HG02678 (cell line): ENCODE data around the gene ZFAND3.

Experiments used
- ATAC-seq: cut with Tn5 transposase; IDR thresholded peaks from one replicate; pipeline ENCODE4 v1.9.1; 2021; ENCODE audit warnings: mild to moderate bottlenecking, moderate library complexity; ENCODE audit not compliant: unreplicated experiment

The ZFAND3 gene

DNA sequence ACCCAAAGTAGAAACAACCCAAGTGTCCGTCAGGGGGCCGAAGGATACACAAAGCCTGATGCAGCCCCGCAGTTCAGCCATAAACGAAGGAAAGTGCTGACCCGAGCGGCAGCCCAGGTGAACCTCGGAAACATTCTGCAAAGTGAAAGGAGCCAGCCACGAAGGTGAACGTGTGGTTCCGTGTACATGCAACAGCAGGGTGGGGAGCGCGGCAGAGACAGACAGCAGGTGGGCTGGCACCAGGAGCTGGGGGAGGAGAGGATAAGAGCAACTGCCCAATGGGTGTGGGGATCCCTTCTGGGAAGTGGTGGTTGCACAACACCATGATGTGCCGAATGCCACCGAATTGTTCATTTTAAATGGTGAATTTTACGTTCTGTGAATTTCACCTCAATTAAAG lies 341.8 kb downstream of the ZFAND3 start:
- no peak for ATAC-seq

DNA sequence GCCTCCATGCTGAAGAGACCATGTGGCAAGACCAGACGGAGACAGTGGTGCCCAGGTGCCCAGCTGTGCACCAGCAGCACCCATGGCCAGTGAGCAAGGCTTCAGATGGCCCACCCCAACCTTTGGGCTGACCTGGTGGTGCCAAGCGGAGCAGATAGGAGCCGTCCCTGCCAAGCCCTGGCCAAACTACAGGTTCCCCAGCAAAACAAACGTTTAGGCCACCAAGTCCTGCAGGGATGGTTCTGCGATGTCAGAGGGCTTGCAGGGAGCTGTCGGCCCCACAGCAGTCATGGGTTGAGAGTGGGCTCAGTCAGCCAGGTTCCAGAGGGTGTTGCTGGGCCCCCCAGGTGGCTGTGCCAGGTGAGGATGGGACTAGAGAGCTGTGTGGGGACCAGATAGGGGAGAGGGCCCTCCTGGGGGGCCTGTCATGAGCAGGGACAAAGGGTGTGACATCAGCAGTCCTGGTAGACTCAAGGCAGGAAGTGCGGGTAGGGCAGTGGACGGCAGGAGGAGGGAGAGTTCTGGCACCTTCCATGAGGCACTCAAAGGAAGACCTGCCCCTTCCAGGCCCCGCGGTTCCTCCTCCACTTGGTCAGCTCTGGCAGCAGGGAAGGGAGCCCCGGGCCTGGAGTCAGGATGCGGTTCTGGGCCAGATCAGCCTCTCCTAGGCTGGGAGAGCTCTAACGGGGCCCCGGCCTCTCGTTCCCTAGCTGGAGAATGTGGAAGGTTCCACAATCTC lies 342.4 kb downstream of the ZFAND3 start:
- no peak for ATAC-seq

DNA sequence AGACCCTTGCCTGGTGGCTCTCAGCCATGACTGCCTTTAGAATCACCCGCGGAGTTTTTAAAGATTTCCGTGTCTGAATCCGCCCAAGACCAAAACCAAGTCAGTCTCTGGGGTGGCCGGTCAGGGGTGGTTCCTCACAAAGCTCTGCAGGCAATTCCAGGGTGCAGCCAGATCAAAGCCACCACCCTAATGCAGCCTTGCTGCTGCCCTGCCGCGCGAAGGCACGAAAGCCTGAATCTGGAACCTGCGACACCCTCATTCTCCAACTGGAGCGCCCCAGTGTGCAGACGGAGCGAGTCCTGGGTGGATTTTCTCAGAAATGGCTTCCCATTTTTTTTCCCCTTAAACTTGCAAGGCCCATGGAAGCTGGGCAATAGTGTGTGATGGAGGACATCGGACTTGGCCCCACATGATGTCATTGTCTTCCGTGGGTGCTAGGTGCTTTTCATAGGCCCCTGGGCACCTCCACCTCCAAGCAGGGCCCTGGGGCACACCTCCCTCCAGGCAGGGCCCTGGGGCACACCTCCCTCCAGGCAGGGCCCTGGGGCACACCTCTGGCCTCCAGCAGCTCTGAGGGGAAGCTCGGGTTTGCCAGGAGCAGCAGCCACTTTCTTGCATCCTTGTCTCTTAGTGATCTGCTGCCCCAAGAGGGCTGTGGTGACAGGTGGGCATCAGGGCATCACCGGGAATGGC lies 343.1 kb downstream of the ZFAND3 start:
- ATAC-seq: no peak

DNA sequence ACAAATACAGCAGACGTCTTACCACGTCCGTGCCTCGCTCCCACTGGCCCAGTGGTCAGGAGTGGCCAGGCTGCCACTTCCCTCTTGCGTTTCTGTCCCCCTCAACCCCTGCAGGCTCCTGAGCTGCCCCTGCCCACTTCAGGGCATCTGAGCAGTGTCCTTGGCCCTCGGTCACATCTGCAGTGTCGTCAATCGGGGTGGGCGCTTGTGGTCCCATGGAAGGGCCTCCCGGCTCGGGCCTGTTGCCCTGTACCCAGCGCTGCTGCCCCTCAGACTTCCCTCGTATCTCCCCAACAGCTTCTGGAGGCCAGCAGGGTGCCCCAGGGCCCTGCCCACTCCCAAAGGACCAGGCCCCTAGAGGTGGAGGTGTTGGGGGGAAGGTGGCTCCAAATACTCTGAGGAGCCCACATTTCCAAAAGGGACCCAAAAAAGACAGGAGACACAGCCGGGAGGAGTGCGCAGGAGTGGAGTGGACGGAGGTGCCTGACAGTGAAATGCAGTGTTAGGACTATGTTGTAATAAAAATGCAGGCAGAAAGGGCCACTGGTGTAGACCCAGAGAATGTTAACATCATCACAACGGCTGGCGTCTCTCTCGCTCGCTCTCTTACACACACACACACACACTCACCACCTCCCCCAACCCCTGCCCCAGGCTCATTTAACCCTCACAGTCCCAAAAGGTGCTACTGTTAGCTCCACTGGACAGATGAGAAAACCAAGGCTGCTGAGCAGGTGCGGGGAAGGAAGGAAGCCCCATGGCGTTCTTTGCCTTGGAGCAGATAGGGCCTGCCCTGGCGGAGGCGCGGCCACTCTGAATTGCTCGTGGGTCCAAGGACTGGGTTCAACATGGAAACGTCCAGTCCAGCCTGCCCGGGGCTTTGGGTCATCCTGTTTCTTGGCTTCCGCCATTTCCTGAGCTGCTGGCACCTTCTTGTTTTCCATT lies 343.9 kb downstream of the ZFAND3 start:
- ATAC-seq: no peak

DNA sequence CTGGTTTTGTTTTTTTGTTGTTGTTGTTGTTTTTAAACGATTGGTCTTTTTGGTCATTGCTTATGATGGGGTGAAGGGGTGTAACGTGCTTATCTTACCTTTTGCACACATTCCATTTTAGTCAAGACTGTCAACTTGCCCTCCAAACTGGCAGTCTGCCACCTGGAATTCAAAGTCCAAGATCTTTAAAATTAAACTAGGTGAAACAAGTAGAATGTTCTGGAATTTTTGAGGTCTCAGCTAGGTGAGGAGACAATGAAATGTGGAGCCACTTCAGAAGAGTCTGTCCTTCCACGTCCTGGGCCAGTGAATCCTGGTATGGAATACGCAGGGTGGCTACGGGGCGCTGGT lies 344.6 kb downstream of the ZFAND3 start:
- no peak for ATAC-seq

DNA sequence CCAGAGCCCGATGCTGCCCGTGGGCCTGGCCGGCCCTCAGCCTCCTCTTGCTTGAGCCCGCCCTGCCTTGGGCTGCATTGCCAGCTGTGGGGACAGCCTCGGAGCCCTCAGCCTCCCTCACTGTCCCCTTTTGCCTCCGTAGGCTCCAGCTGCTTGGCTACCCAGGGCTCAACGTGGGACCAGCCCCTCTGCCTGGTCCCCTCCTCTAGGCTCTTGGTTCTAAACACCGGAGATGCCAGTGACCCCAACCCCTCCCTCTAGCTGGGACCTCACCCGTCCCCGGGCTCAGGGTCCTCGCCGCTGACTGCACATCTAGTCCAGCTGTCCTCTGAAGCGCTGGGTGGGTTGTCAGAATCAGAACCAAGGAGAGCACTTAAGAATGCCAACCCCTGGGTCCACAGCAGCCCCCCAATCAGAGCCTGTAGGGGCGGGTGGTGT lies 345.2 kb downstream of the ZFAND3 start:
- no peak for ATAC-seq

DNA sequence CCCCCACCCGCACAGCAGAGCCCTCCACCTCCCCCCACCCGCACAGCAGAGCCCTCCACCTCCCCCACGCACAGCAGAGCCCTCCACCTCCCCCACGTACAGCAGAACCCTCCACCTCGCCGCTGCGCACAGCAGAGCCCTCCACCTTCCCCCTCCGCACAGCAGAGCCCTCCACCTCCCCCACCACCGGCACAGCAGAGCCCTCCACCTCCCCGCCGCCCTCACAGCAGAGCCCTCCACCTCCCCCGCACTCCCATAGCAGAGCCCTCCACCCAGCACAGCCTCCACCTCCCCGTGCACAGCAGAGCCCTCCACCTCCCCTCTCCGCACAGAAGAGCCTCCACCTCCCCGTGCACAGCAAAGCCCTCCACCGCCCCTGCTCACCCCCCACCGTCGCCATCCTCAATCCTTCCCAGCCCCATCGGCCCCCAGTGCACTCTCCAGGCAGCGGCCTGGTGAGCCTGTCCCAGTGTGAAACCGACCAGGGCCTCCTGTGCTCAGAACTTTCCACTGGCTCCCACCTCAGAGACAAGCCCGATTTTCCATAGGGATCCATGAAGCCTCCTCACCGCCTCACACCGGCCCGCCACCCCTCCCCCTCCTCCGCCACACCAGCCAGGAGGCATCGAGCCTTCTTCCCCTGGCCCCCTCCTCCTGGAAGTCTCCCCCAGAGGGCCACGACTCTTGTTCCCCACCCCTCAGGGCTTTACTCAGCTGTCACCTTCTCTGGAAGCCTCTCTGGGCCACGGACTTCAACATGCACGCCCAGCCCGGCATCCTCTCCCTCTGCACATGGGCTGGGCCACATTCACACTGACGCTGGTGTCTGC lies 347.1 kb downstream of the ZFAND3 start:
- ATAC-seq: no peak

DNA sequence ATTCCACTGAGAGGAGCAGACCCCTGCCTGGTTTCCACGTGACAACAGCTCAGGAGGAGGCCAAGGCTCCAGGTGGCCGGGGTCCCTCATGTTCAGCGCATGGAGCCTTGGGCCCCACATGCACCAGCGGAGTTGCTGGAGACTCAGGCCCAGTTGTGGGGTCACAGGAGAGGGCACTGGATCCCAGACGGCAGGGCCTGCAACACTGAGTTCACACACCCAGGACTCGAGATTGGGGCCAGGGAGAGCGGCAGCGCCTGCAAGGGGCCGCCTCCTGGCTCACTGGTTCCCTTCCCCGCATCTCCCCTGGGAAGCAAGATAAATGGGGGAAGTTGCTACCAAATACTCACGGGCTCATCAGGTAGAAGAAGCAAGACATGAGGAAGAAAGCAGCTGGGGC lies 348.1 kb downstream of the ZFAND3 start:
- no peak for ATAC-seq

DNA sequence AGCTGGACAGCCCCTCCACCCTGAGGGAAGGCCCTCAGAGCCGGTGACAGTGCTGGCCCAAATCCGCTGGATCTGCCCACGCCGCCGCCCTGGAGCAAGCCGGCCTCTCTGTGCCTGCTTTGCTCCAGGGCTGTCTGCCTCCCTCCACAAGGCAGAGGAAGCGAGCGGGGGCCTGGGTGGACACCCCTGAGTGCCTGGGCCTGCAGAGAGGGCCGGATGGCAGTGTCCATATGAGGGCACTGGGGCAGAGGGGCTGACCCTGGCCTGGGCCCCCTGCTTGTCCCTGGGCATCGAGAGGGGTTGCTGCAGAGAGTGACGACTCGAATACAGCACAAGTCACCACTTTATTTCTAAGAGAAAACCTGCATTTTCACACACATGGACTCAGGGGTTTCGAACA lies 348.6 kb downstream of the ZFAND3 start:
- no peak for ATAC-seq

DNA sequence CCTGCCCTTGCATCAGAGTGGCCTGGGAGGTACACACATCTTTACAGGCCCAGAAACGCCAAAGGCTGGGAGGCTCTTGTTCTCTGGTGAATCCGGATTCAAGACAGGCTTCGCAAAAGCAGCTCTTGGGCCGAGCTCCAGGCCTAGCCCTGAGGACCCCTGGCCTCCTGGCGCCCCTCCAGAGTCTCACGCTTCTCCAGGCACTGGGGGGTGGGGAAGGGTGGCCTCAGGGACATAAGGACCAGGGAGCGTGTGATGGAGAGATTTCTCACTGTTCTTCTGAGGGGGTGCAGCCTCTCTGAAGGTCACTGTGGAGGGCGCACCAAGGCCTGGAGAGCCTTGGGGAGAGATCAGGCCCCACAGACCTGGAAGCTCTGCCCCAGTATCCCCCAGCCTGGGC lies 349.2 kb downstream of the ZFAND3 start:
- no peak for ATAC-seq

DNA sequence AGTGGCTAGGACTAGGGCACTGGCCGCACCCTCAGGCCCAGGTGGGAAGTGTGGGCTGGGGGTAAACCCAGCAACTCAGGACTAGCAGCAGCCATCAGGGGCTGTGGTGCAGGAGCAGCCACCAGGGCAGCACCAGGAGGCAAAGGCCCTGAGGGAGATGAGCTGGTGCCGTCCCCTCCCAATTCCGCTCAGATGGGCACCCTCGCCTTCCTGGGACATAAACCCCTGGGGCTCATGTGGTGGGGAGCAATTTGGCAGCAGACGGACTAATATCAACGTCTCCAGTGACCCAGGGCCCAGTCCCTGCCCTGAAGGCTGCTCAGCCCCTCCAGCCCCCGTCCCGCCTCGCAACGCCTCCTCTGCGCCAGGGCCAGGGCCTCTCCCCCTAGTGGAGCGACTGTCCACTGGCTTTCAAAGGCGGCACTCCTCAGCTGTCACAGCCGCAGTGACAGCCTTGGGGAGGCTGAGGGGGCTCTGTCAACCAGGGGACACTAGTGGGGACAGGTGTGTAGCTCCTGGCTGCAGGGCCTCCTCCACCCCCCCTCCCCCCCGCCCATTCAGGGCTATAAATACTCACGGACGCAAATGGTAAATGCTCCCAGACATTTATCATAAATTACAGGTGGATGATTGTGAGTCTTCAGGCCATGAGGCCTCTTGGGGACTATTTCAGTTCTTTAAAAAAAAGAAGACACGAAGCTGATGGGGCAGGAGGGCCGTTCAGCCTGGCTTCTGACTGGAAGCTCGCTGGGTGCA lies 349.9 kb downstream of the ZFAND3 start:
- no peak for ATAC-seq

DNA sequence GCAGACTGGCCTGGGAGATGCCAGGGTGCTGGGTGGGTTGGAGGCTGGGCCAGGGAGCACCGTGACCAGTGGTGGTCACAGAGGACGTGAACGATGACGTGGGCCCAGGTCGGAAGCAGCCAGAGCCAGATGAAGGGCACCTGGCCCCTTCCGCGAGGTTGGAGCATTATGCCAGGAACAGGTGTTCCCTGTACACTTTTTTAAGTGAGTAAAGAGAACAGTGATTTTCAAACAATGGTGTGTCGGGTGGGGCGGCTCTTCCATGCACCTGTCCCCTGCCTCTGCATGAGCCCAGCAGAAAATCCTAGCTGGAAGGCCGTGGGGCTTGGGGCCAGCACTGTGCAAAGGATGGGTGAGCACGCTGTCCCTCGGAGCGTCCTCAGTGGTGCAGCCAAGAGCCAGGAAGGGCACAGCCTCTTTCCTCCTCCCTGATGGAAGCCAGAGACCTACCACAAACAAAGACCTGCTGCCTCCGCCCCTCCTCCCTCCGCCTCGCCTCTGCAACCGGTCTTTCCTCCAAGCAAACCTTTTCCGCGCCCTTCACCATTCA lies 350.5 kb downstream of the ZFAND3 start:
- no peak for ATAC-seq

DNA sequence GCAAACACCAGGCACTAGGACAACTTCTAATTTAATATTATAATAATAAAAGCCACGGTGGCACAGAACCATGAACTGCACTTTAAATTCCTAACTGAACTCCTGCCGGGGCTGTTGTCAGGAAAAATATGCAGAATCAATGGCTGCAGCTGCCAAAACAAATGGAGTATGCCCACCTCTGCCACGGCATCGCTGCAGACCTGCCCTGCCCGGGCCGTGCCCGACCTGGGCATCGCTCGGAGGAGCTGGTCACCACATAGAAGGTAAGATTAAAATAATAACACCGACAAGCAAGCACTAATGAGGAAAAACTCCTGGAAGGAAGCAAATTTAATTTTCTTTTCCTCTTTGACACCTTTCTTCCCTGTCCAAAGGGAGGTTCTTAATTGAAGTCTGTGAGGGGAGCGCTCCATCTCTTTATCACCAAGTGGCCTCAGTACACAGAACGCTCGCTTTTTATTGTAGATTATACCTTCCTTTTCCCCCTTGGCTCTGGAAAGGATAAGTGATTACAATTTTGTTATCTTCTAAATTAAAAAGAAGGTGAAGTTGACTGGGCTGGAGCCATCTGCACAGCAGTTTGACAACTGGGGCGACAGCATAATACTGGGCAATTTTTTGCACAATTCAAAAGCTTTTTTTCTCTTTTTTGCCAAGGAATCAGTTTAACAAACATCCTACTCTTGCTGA lies 351.3 kb downstream of the ZFAND3 start:
- ATAC-seq: no peak

DNA sequence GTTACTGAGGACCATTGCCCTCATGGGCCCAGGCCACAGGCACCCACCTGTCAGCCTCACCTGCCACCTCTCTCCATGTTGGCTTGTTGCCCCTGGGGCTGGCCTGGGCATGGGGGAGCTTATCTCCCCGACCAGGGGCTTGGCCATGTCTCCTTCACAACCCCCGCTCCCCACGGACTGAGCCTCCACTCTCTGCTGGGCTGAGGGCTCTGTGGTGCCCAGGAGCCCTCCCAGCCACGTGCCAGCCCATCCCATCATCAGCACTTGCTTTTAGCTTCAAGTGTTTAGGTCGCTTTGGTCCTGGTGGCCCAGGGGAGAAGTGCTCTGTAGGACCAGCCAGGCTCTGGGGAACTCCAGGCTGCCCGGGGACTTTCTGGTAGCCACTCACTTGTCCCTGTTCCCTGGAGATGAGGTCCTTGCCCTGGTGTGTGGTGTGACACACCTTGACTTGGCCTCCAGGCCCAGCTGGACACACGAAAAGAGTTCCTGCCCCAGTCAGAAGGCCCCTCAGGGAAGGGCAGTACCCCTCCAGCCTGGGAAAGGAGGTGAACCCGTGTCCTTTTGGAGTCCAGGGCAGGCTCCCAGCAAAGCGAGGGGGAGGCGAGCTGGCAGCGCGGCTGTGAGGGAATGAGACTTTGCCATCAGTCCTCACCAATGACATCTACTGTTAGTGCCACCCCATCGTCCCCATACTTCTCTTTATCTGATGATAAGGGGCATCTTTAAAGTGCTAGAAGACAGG lies 352.6 kb downstream of the ZFAND3 start:
- no peak for ATAC-seq

DNA sequence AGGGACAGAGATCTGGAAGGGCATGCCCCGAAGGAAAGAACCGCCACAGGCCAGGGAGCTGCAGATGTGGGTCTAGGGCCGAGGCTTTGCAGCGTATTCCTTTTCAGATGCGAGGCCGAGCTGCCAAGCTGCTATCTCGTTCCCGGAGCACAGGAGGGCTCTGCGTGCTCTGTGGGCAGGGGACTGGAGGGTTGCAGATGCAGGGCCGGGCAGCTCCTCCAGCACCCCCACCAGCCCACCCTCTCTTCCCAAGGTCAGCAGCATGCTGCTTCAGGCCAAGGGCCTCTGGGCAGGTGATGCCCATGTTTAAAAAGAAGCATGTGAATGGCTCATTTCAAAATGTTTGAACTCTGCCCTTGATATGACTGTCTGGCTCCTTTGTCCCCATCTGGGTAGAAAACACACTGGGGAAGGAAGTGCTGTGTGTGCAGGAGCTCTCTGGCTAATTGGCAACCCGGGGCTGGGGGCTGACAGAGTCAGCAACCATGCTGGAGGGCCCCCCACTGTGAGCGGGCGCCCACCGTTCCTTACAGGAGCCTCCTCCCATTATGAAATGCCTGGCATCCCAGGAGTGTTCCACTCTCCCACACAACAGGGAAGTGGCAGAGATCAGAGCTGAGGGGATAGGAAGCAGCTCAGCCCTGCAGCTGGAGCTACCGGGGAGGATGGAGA lies 353.3 kb downstream of the ZFAND3 start:
- no peak for ATAC-seq

DNA sequence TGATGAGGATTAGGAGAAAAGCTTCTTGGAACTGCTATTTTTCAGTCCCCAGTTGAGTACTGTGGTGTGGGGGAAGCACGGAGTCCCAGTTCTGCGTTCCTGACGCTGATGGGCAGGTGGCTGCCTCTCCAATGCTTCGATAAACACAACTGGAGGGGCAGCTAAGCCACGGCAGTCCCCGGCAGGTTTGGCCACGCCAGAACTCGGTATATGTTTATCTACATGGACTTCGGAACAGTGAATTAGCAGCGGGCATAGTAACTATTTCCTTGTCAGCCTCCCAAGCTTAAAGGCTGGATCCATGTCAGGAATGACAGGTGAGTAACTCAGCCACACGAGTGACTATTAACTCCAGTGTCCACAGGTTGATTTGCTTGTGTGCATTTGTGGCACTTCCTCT lies 354.4 kb downstream of the ZFAND3 start:
- no peak for ATAC-seq

DNA sequence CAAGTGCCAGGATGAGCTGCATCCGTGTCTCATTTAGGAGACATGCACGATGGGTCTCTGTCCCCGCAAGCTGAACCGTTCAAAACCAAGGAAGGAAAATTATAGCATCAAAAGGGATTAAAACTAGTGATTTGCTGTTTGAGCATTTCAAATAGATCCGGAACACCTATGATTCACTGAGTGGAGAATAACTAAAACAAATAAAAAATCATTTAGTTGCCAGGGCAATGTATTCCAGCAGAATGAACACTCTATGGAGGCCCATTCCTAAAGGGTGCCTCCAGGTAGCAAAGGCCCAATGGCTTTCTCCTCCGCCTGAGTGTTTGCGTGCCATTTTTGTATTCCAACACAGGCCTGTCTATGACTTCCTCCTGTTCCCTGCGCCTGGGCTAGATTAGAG lies 354.8 kb downstream of the ZFAND3 start:
- no peak for ATAC-seq
